ENCODE results near the gene CMIP.

The CMIP gene

DNA sequence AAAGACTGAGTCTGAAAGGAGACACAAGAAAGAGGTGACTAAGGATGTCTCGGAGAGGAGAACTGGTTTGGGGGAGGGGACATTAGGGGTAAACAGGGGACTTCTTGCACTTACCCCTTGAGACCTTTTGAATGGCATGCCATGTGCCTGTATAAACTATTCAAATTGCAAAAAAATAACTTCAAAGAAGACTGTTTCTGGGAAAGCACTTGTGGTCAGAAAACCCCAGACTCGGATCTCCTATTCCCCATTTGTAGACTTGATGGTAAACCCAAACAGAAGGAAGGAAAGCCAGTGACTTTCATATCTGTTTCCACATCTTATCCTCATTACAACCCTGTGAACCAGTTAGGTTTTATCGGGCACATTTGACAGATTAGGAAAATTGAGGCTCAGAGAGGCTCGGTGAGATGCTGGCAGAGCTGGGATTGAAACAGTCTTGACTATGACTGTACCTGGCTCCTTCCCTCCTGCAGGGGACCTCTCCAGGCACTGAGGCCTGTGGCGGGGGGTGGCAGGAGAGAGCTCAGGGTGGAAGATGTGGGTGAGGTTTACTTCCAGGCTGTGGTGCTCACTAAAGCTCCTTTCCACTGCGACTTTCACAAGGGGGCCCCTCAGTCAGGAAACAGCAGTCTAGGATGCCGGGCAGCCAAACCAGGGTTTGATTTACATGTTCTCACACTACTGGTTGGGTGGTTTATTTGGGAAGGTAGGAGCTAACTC is 304.0 kb downstream of the CMIP start:
- no peak for DNase-seq (ENCODE audit: low spot score)

DNA sequence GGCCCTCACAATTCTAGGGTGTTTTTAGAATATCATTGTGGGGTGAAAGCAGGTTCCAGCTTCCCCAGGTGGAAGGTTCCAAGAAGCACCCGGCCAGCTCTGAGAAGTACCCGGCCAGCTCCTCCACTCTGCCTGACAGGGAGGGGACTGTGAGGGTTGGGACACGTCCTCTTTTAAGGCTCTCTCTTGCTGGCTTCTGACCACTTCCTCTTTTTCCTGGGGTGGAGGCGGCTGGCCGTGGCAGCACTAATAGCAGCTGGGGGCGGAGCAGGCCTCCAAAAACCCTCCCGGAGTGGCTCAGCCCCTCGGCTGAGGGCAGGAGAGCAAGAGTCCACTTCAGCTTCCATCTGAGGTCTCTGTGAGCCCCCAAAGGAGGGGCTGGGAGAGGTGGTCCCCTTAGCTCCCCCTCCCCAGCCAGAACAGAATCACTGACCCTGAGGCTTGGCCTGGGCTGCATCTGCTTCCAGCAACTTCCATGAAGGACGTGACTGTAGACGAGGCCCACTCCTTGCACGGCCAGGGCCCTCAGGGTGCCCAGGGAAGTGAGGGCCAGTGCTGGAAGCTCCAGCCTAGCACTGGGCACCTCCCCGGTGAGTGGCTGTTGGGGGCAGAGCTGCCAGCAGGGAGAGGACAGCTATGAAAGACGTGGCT is 307.7 kb downstream of the CMIP start:
- no peak for DNase-seq (ENCODE audit: low spot score)

DNA sequence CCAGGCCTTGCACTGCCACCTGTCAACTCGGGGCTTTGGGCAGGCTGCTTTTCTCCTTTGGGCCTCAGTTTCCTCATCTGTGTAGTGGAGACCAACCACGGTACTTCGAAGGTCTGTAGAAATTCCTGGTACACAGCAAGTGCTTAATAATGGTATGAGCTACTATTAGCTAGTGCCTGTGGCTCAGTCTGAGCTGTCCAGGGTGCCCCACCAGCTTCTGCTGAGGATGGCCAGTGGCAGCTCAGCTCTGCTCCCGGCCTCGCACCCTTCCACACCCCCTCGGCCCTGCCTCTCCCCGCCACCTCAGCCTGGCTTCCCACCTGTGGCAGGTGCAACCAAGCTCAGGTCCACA is 308.2 kb downstream of the CMIP start:
- DNase-seq (ENCODE audit: low spot score) = no peak

DNA sequence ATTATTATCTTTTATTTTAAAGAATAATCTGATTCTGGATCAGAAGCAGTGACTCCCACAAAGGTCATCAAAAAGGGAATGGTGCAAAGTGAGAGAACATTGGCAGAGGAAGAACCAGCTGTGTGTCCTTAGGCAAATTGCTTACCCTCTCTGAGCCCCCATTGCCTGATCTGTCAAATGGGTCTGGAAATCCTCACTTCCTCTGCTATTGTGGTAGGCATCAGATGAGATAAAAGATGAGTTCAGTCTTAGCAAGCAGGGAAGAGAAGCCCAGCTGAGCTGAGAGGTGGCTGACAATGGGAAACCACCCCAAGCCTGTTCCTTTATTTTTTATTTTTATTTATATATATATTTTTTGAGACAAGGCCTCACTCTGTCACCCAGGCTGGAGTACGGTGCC is 310.2 kb downstream of the CMIP start:
- DNase-seq (ENCODE audit: low spot score) = no peak

DNA sequence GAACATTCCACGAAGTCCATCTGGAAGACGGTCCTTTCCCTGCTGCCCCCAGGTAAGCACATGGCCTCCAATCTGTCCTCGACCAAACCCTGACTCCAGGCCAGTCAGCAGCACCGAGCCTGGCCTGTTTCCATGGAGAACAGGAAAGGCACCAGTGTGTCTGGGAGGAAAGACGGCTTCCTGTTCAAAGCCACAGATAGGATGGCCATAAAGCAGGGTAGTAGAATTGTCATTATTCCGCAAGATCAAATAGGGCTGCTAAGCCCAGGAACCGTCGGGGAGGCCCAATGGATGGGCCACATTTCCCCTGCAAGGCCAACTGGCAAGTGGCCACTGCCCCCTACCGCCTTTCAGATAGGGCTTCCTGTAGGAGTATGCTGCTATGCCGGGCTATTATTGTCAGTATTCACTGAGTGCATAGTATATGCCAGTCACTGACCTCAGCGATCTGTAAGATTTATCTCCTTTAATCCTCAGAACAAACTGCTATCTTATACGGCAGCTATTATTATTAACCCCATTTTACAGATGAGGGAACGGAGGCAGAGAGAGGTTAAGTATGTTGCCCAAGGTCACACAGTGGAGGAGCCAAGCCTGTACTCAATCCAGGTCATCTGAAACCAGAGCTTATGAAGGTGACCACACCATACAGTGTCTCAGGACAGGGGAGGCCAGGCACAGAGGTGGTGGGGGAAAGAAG is 311.5 kb downstream of the CMIP start:
- no peak for DNase-seq (ENCODE audit: low spot score)

DNA sequence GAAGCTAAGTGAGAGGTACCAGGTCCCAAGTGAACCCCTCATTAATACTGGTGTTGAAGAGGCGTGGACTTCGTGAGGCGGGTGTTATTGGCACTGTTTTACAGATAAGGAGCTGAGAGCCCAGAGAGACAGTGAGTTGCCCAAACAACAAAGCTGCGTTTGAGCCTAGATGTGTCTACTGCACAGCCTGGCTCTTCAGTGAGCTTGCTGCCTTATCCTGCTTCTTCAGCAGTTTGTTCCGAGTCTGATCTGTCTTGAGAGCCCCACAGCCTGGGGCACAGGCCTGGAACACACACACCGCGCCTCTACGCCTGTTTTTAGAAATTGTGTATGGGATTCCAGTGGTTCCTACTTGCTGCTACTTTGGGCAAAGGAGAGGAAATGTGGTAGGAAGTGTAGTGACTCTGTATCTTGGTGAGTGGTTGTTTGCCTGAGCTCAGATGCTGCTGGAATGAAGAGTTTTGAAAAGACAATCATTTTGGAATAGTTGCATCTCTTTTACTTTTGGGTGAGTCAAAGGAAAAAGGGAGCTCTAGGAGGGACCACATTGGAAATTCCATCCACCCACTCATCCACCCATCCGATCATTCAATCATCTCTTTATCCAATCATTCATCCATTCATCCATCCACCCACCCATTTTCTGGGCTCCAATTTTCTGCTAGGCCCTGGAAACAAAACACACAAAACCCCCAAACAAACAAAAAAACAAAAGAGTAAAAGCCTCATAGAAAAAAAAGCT is 312.2 kb downstream of the CMIP start:
- DNase-seq (ENCODE audit: low spot score) = no peak

DNA sequence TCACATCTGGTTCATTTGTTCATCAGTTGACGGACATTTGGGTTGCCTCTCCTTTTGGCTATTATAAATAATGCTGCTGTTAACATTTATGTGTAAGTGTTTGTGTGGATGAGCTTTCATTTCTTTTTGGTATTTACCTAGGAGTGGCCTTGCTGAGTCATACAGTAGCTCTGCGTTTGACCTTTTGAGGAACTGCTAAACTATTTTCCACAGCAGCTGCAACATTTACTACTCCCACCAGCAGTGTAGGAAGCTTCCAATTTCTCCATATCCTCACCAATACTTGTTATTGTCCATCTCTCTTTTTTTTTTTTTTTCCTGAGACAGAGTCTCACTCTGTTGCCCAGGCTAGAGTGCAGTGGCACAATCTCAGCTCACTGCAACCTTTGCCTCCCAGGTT is 313.8 kb downstream of the CMIP start:
- no peak for DNase-seq (ENCODE audit: low spot score)
